ENCODE results near the gene LRP4. TPM values are rescaled to one million over a fixed set of nuclear protein-coding genes. Genes with fewer than 3 reads are reported as not detected.
"Not testable (repeated sequence)": the region's sequence is repeated elsewhere in the genome, so short reads cannot be mapped to it uniquely, and the experiment has no call there.

Gene LRP4
- total RNA-seq, 1 experiment from 2014 or later = 1.3 TPM

DNA sequence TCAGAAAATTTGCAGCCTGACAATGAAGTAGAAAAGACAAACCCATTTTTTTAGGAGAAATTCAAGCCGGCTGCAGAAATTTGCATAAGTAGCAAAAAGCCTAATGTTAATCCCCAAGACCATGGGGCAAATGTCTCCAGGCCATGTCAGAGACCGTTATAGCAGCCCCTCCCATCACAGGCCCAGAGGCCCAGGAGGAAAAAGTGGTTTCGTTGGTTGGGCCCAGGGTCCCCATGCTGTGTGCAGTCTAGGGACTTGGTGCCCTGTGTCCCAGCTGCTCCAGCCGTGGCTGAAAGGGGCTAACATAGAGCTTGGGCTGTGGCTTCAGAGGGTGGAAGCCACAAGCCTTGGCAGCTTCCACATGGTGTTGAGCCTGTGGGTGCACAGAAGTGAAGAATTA, 9.6 kb upstream of the LRP4 start:
- not testable (repeated sequence) for DNase-seq (ENCODE audit: low spot score)

DNA sequence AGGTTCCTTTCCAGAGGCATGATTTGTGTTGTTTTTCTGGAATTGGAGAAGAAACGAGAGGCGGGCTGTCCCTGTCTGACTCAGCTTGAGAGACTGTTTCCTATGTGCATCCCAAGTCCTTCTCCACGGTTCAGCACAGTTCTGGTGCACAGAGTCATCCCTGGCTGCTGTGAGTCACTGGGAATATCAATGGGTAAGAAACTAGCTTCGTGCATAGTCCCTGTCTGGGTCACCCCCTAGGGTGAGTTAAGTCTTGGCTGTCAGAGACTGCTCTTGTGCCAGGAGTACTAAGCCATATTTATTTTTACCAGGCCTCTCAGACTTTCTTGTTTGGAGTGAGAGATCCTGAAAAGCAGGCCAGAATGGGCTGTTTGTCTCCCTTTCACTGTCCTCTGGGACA, 2.4 kb upstream of the LRP4 start:
- DNase-seq (ENCODE audit: low spot score) = peak; percentile 93

DNA sequence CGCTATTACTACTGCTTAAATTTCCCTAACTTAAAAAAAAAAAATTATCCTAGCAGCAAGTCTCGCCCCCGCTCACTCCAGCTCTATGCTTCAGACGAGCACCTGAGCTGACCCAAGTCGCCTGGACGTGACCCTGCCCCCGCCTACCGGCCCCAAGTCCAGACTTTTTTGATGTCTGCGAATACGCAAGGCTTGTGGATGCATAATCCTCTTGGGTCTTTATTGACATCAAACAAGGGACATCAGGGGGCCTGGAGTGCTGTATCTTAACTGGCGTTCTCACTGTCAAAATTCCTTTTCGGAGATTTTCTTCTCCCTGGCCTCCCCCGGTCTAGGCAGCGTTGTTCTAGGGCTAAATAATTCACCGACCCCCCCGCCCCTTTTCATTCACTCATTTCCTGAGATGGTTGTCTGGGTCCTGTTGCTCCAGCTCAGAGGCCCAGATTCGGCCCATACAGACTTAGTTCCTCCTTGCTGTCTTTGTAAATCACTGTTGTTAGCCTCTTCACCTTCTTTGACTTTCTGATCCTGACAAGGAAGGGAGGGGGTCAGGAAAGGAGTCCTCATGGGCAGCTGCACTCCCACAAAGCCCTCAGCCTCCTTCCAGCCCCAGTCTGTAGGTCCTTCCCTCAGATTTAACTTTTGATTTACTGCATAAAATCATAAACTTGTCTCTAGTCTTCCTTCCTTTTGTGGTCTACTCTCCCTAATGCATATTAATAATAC, 601 bp upstream of the LRP4 start:
- DNase-seq (ENCODE audit: low spot score) = no peak

DNA sequence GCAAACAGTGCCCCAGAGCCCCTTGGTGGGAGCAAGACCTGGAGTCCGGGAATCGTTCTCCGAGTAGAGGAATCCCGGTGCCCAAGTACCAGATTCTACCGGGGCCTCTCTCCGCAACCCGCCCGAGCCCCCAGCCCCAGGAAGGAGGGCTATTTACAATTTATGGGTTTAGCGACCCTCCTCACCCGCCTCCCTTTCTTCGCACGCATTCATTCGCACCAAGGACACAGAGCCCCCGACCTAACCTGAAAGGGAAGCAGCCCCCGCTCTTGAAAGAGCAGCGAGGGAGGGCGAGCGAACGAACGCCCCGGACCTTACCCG, 628 bp downstream of the LRP4 start:
- no peak for DNase-seq (ENCODE audit: low spot score)

DNA sequence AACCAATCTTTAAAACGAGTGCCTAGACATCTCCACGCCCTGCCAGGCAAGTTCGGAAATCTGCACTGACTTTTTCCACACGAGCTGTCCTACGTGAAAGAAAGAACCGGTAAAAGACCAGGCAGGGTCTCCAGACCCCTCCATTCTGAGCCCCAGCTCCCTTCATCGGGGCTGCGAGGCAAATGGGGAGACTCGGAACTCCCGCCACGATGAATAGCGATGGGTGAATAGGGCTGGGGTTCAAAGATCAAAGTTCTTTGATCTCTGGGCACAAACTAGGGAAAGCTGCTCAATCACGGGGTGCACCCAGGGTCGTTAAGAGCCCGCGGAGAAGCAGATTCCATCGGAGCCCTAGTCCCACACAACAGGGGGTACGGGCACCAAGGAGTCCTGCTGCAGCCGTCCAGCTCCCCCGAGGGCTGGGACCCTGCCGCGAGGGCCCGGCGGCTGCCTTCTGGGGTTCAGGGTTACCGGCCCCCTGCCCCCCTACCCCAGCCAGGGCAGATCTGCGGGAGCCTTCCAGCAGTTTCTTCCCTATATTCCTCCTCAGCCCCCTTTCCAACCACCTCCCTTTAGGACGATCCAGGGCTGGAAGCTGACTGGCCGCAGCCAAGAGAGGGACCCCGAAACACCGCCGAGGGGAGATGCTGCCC, 1.1 kb downstream of the LRP4 start:
- DNase-seq (ENCODE audit: low spot score) = no peak

DNA sequence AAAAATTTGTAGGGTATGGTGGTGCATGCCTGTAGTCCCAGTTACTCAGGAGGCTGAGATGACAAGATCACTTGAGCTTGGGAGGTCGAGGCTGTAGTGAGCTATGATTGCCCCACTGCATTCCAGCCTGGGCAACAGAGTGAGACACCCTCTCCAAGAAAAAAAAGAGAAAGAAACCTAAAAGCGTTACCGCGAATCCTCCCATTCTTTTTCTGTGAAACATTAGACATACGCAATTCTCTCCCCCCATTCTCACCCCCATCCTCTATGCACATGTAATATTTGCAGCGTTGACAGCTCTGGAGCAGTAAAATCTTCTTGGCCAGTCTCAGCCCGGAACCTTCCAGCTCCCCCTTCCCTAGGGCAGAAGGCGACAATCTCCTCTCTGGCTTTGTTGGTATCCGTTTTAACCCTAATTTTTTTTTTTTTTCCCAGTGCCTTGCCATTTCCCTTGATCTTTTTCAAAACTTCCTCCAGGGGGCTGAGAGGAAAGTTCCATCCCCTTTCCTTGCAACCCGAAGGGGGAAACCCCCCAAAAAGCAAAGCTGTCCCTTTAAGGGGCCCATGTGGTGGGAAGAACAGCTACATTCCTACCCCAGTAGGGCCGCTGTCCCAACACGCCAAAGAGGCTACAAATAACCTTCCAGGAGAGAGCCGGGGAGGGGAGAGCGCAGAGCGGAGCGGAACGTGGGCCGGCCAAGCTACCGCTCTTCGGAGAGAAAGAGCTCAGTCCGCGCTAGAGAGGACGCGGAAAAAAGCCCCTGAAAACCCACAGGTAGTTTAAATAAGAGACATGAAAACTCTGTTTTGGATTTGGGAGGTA, 1.9 kb downstream of the LRP4 start:
- peak; percentile 29 for DNase-seq (ENCODE audit: low spot score)

DNA sequence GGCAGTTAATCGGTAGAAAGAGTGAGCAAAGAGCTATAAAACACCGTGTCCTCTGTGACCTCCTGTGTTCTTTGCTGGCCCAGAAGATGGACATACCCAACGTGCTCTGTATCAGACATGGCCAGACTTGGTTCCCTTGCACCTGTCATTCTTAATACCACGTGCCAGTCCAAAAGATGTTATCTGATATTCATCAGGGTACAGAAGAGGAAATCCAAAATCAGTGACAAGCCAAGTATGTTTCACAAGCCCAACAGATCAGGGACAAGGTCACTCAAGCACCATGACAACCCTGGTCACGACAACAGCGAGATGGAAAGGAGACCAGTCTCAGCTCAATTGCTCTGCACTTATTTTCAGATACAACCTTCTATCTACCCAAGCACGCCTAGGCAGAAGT, 3.4 kb downstream of the LRP4 start:
- DNase-seq (ENCODE audit: low spot score) = no peak

DNA sequence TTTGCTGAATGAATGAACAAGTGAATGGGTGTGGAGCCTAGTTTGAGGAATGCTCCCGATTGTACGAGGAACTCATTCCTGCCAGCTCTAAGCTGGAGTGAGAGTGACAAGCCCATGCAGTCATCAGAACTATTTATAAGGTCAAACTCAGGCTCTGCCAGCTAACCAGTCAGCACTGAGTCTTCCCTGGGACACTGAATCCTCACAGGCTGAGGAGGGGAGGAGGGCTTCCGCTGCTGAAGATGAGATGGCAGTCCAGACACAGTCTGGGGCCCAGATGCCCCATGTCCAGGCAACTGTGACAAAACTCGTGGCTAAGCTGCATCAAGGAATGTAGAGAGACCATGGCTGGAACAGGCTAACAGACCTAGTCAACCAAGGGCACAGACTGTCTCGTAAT, 4.0 kb downstream of the LRP4 start:
- DNase-seq (ENCODE audit: low spot score) = no peak

DNA sequence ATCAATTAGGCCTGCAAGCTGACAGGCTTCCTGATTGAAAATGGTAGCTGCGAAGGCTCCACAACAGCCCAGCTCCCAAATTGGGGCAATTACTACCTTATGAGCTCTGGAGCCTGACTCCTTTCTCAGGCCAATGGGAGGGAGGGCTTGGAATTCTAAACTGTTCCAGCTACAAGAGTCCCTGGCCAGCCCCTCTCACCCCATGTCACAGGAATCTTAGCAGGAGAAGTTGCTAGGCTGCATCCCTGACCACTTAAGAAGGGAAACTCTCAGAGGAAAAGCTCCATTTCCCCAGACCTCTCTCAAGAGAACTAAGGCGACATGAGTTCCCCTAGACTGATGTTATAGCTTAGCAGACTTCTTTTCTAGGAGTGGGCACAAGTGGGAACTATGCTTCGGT, 4.9 kb downstream of the LRP4 start:
- DNase-seq (ENCODE audit: low spot score) = no peak

DNA sequence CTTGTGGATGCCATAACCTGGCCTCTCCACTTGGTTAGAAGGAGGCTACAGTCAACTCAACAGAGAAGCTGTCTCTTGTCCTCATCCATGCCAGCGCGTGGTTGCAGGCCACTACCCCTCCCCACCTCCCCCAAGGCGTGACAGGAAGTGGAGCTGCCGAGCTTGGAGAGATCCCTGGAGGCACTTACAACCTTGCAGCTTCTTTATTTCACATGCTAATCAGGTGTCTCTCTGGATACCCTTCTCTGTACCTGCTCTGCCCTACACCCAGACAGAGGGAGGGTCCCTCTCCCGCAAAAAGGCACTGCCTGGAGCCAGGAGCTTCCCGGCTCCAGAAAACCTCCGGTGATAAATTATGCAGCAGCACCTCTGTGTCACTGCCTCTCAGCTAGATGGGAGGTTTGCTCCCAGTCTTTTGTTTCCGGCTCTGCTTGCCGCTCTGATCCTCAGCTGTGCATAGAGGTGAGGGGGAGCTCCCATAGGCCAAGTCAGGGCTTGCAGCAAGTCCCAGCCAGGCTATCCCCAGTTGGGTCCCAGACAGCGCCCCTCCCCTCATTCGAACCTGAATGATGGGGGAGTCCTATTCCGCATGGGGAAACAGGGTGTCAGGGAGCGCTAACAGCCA, 5.7 kb downstream of the LRP4 start:
- peak; percentile 27 for DNase-seq (ENCODE audit: low spot score)

DNA sequence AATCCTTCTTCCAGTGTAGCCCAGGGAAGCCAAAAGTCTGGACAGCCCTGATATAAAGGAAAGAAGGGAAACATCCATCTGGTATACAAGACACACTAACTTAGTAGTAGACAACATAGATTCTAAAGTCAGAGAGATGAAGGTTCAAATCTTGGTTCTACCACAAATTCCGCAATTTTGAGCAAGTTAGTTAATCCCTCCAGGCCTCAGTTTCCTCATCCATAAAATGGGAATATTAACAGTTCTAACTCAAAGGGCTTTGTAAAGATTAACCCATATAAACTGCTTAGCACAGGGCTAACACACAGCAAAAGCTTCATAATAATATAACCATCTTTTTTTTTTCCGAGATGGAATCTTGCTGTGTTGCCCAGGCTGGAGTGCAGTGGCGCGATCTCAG, 10.7 kb downstream of the LRP4 start:
- no peak for DNase-seq (ENCODE audit: low spot score)

DNA sequence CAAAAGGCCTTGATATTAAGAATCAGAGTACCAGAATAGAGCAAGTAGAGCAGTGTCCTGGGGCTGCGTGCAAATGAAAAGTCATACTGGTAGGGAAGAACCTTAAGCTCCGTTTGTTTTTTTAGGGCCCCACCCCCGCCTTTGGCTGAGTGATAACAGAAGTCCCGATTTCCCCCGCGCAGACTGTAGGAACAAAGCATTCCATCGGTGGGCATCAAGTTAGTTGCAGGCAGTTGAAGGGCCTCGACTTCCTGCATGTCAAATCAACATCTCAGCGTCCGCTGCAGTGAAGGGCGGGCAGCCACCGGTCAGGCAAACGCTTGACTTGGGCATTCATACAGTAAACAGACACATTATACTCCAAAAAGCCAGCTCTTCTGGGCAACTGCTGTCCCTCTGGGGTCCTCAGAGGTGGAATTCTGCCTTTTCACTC, 11.7 kb downstream of the LRP4 start:
- DNase-seq (ENCODE audit: low spot score) = no peak

DNA sequence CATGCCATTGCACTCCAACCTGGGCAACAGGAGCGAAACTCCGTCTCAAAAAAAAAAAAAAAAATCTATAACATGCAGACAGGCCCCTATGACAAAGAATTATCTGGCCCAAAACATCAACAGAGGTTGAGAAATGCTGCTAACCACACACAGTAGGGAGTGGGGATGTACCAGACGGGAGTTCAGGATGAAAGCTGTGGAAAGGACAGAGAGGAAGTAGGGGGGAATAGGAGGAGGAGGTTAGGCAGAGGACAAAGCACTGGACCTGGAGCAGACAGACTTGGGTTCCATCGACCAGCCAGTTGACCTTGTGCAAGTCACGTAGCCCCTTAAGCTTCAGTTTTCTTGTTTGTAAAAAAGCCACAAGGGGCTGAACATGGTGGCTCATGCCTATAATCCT, 12.5 kb downstream of the LRP4 start:
- DNase-seq (ENCODE audit: low spot score) = no peak

DNA sequence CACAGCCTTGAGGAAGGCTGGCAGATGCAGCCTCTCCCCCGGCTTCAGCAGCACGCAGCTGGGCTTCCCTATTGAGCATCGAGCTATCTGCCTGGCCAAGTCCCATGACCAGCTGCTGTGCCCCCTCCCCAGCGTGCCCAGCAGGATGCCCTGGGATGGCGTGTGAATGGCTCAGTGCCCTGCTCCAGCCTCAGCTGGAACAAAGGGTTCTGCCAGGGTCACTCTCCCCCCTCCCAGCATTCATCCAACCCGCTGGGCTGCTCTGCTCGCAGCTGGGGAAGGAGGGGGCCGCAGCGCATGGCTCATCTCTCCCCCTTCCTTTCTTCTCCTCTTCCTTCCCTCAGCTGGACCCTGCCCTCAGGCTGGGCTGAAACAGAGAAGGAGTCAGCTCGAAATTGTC, 14.5 kb downstream of the LRP4 start:
- no peak for DNase-seq (ENCODE audit: low spot score)

DNA sequence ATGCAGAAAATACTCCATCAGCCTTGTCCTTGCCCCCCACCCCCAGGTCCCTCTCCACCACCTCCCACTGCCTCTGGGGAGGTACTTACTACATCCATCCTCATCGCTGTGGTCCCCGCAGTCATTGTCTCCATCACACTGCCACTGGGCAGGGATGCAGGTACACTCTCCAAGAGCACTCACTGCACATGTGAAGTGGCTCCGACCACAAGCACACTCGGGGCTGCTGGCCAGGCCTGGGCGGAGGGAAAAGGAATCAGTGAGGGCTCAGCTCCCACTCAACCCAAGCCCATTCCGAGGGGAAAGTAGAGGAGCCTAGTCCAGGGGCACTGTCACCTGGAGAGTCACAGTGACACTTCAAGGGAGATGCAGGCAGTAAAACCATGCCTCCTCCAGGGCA, 15.7 kb downstream of the LRP4 start:
- no peak for DNase-seq (ENCODE audit: low spot score)

DNA sequence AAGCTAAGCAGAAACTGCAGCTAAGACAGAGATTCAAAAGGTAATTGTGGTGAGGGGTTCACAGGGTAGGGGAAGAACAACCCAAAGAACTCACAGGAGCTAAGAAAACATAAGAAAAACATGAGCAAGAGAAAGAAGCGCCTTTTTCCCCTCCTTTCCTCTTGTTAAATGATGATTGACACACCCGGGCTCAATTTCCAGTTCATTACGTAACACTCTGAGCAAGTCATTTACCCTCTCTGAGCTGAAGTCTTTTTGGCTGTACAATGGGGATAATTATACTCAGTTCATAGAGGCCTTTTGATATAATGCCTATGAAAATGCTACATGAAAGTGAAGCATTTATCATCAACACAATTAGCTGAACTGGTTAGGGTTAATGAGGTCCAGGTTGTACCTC, 17.2 kb downstream of the LRP4 start:
- no peak for DNase-seq (ENCODE audit: low spot score)

DNA sequence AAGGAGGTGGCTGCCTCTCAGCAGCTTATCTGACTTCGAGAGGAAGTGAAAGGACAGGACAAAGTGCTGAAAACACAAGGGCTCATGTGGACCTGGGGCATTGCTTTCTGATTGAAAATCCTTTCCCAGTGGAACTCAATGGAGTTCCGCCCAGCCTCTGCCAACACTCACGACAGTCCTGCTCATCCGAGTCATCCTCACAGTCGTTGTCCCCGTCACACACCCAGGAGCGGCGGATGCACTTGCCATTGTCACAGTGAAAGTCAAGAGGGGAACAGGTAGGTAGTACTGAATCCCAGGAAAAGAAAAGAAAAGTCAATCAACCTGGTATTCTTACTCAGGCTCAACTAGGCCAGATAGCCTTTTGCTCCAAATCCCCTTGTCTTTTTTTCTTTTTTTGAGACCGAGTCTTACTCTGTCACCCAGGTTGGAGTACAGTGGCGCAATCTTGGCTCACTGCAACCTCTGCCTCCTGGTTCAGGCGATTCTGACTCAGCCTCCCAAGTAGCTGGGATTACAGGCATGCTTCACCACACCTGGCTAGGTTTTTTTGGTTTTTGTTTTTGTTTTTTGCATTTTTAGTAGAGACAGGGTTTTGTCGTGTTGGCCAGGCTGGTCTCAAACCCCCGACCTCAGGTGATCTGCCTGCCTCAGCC, 18.1 kb downstream of the LRP4 start:
- DNase-seq (ENCODE audit: low spot score) = no peak

DNA sequence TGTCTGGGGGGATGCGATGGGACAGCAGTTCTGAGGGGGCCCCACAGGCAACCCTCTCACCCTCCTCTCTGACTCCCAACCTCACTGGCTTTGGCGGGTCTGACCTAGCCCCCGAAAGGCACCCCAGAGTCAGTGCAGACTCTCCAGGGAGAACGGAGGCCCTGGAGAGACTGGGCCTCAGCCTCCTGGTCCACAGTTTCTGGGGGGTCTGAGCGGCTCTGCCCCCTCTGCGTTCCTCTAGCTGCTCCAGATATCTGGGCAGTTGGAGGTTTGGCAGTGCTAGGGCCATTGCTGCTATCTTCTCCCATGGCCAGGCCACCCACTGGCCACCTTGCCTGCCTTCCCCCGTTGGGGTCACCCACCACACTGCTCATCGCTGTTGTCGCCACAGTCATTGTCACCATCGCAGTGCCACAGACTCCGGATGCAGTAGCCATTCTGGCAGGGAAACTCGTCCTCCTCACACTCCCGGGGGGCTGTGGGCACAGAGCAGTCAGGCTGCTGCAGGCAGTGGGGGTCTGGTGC, 18.8 kb downstream of the LRP4 start:
- DNase-seq (ENCODE audit: low spot score) = no peak

DNA sequence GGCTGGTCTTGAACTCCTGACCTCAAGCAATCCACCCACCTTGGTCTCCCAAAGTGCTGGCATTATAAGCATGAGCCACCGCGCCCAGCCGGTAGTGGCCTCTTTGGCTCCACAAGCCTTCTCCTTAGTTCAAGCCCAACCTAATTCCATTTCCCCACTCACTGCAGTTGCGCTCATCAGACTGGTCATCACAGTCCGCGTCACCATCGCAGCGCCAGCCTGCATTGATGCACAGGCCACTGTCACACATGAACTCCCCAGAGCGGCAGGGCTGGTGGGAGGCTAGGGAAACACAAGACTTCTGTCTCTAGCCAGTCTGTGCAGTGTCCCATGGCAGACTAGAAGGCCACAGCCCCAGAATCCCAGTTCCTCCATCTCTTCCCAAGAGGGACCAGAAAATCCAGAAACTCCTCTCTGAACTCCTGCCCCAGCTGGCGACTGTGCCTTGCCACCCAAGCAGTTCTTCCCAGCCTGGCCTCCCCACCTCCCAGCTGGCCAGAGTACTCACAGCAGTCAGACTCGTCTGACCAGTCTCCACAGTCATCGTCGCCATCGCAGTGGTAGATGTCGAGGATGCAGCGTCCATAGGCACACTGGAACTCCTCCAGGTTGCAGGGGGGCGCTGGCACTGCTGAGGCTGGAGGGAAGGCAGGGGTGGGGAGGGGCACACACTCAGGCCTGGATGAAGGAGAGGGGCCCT, 19.8 kb downstream of the LRP4 start:
- DNase-seq (ENCODE audit: low spot score) = no peak

DNA sequence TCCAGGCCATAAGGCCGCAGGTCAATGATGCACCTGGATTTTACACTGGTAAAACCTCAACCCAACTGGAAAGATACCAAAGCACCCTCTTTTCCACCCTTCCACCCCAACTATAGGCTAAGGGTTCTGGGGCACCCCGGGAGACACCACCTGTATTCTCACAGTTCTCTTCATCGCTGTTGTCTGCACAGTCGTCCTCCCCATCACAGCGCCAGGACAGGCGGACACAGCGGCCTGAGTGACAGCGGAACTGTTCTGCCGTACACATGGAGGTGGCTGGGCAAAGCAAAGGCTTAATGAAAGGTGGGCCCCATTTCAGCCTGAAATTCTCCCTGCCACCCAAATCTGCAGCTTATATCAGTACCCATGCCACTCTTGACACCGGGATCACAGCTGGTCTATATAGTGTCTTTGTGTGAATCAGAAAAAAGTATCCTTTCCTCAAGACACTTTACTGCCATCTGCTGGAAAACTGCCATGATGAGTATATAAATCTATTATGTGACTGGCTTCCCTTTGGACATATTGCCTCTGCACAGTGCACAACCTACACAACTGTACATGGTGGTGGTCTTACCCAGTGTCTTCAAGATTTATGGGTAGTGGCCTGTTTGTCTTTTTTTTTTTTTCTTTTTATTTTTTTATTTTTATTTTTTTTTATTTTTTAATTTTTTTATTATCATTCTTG, 21.5 kb downstream of the LRP4 start:
- DNase-seq (ENCODE audit: low spot score) = peak; percentile 51

DNA sequence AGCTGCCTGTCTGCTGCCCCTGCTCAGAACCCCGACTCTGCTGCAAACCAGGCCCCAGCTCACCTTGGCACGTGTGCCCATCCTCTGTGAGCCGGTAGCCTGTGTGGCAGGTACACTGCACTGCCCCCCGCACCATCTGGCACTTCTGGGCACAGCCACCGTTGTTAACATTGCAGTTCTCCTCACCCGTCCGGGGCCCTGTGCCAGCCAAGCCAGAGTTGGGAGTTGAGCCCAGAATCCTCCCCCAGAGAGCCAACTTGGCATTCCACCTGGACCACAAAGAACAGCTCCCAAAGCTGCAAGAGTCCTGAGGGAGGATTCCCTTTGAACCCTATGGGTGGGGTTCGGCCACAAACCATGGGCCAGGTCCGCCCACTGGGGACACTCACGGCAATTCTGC, 22.5 kb downstream of the LRP4 start:
- no peak for DNase-seq (ENCODE audit: low spot score)
